H1 (cell line): ENCODE results near the gene SLC2A13. TPM values are rescaled to one million over a fixed set of nuclear protein-coding genes. Genes with fewer than 3 reads are reported as not detected.

Experiments
- CTCF ChIA-PET: fragments of 300-600 bp; sonication (Branson Sonifier 250); formaldehyde crosslinking; loops from one replicate; lab custom pipeline; 2021; ENCODE audit not compliant: partially characterized antibody; lab: Charles Lee
- POLR2A ChIA-PET: fragments of 300-600 bp; sonication (Branson Sonifier 250); formaldehyde crosslinking; loops from one replicate; lab custom pipeline; 2021; ENCODE audit warnings: inconsistent platforms; ENCODE audit not compliant: partially characterized antibody; lab: Charles Lee
- DNase-seq, 2 experiments: peaks; one replicate each; pipeline versions ENCODE4 v3.0.0 to v3.0.0-alpha.2; 2010 to 2022; ENCODE audit warnings: low spot score in 2 of 2, low read depth in 1 of 2, mixed read lengths in 1 of 2
- FAIRE-seq: peaks from 2 replicates; lab custom pipeline; 2011; peaks lifted over from hg19 to GRCh38; lab: Jason Lieb, UNC
- H2AFZ ChIP-seq: 2 replicates; pipeline ENCODE4 v1.8.1; 2012; ENCODE audit warnings: low read length, inconsistent platforms
- H2AK5ac ChIP-seq: 2 replicates; pipeline ENCODE4 v1.6.1; 2013; ENCODE audit warnings: low read depth, low read length
- H2BK120ac ChIP-seq: replicated peaks from 2 replicates; pipeline ENCODE3; 2013; ENCODE audit warnings: low read depth, low read length, inconsistent platforms
- H2BK12ac ChIP-seq: 2 replicates; pipeline ENCODE4 v1.6.1; 2013; ENCODE audit warnings: low read depth, low read length
- H2BK15ac ChIP-seq: 2 replicates; pipeline ENCODE4 v1.6.1; 2013; ENCODE audit warnings: low read length
- H2BK20ac ChIP-seq: 2 replicates; pipeline ENCODE4 v1.6.1; 2013; ENCODE audit warnings: low read length
- H2BK5ac ChIP-seq: 2 replicates; pipeline ENCODE4 v1.6.1; 2013; ENCODE audit warnings: low read depth, low read length
- H3K14ac ChIP-seq: 2 replicates; pipeline ENCODE4 v1.6.1; 2013; ENCODE audit warnings: inconsistent platforms; ENCODE audit not compliant: insufficient read length
- H3K18ac ChIP-seq: 2 replicates; pipeline ENCODE4 v1.6.1; 2013; ENCODE audit warnings: low read length; ENCODE audit errors: extremely low read depth
- H3K23ac ChIP-seq: 2 replicates; pipeline ENCODE4 v1.6.1; 2013; ENCODE audit warnings: inconsistent platforms; ENCODE audit not compliant: insufficient read length
- H3K23me2 ChIP-seq: 2 replicates; pipeline ENCODE4 v1.6.1; 2013; ENCODE audit warnings: low read depth, low read length
- H3K27ac ChIP-seq: 2 replicates; pipeline ENCODE4 v1.6.1; 2011; ENCODE audit warnings: low read depth, low read length, inconsistent platforms
- H3K27me3 ChIP-seq, 4 experiments: replicated peaks in 1 of 4; 1 replicate in 1 of 4; 2 replicates in 3 of 4; pipeline versions ENCODE4 v1.6.1 to v1.8.1; 2011 to 2013; ENCODE audit warnings: low read length in 3 of 4, mild to moderate bottlenecking in 3 of 4, inconsistent platforms in 2 of 4, mixed read lengths in 2 of 4, moderate library complexity in 1 of 4; ENCODE audit not compliant: control insufficient read depth in 3 of 4, insufficient read depth in 3 of 4; ENCODE audit errors: extremely low read depth in 1 of 4
- H3K36me3 ChIP-seq, 4 experiments: 2 replicates each; pipeline versions ENCODE4 v1.6.1 to v1.8.1; 2011 to 2013; ENCODE audit warnings: mild to moderate bottlenecking in 4 of 4, low read length in 3 of 4, moderate library complexity in 2 of 4, control low read depth in 1 of 4, inconsistent platforms in 1 of 4; ENCODE audit not compliant: insufficient read depth in 4 of 4, control insufficient read depth in 2 of 4
- H3K4ac ChIP-seq: replicated peaks from 2 replicates; pipeline ENCODE3; 2013; ENCODE audit warnings: low read length, low read depth, mixed read lengths, inconsistent platforms; ENCODE audit not compliant: insufficient read length
- H3K4me1 ChIP-seq, 4 experiments: replicated peaks in 1 of 4; 1 replicate in 1 of 4; 2 replicates in 3 of 4; pipeline versions ENCODE4 v1.6.1 to v1.8.1; 2011 to 2013; ENCODE audit warnings: low read length in 3 of 4, inconsistent platforms in 2 of 4, mixed read lengths in 1 of 4; ENCODE audit not compliant: insufficient read depth in 4 of 4, control insufficient read depth in 3 of 4
- H3K4me2 ChIP-seq, 2 experiments: 2 replicates each; pipeline versions ENCODE4 v1.6.1 to v1.8.1; 2011 to 2013; ENCODE audit warnings: low read depth in 2 of 2, low read length in 2 of 2, control low read depth in 1 of 2, inconsistent platforms in 1 of 2, mild to moderate bottlenecking in 1 of 2; ENCODE audit not compliant: insufficient read depth in 1 of 2
- H3K4me3 ChIP-seq, 4 experiments: fragments of 200-600, 300-600 bp in 1 of 4; sonication (generic), shearing (Covaris generic), sonication (Bioruptor Twin) in 1 of 4; 2 replicates each; pipeline versions ENCODE4 v1.5.1 to v1.8.1; 2011 to 2016; ENCODE audit warnings: low read length in 4 of 4, low read depth in 3 of 4, control low read depth in 2 of 4, inconsistent platforms in 2 of 4, mild to moderate bottlenecking in 2 of 4, mixed read lengths in 1 of 4, moderate library complexity in 1 of 4; ENCODE audit not compliant: insufficient read depth in 2 of 4; ENCODE audit errors: extremely low read depth in 1 of 4
- H3K56ac ChIP-seq: replicated peaks from 2 replicates; pipeline ENCODE3; 2013; ENCODE audit warnings: low read depth, mild to moderate bottlenecking, mixed read lengths, low read length, inconsistent platforms; ENCODE audit not compliant: insufficient read length
- H3K79me1 ChIP-seq: 2 replicates; pipeline ENCODE4 v1.6.1; 2013; ENCODE audit warnings: low read depth, low read length, control low read depth
- H3K79me2 ChIP-seq, 2 experiments: 2 replicates each; pipeline versions ENCODE4 v1.6.1 to v1.8.1; 2012 to 2013; ENCODE audit warnings: low read length in 2 of 2, mild to moderate bottlenecking in 2 of 2, inconsistent platforms in 1 of 2; ENCODE audit not compliant: insufficient read depth in 2 of 2, control insufficient read depth in 1 of 2
- H3K9ac ChIP-seq, 4 experiments: replicated peaks in 1 of 4; 1 replicate in 1 of 4; 2 replicates in 3 of 4; pipeline versions ENCODE4 v1.6.1 to v1.8.1; 2011 to 2013; ENCODE audit warnings: low read depth in 3 of 4, low read length in 3 of 4, control low read depth in 2 of 4, mild to moderate bottlenecking in 2 of 4, moderate library complexity in 2 of 4, inconsistent platforms in 1 of 4; ENCODE audit errors: extremely low read depth in 1 of 4
- H3K9me3 ChIP-seq, 2 experiments: 2 replicates each; pipeline versions ENCODE4 v1.6.1 to v1.8.1; 2012 to 2013; ENCODE audit warnings: mild to moderate bottlenecking in 2 of 2, moderate library complexity in 2 of 2, control low read depth in 1 of 2, inconsistent platforms in 1 of 2, low read depth in 1 of 2, low read length in 1 of 2, mixed read lengths in 1 of 2; ENCODE audit not compliant: insufficient read depth in 2 of 2
- H4K20me1 ChIP-seq, 2 experiments: replicated peaks in 1 of 2; 2 replicates each; pipeline versions ENCODE3 to v1.8.1; 2011 to 2013; ENCODE audit warnings: inconsistent platforms in 2 of 2, low read length in 2 of 2, mild to moderate bottlenecking in 1 of 2; ENCODE audit not compliant: insufficient read depth in 2 of 2, control insufficient read depth in 1 of 2
- H4K5ac ChIP-seq: 2 replicates; pipeline ENCODE4 v1.6.1; 2013; ENCODE audit warnings: low read length, low read depth, mixed read lengths, inconsistent platforms; ENCODE audit not compliant: insufficient read length
- H4K8ac ChIP-seq: 2 replicates; pipeline ENCODE4 v1.8.0; 2013; ENCODE audit warnings: mild to moderate bottlenecking, moderate library complexity, low read length, inconsistent platforms; ENCODE audit not compliant: insufficient read depth; ENCODE audit errors: extremely low read depth
- H4K91ac ChIP-seq: replicated peaks from 2 replicates; pipeline ENCODE3; 2013; ENCODE audit warnings: low read length, mixed read lengths, inconsistent platforms; ENCODE audit not compliant: insufficient read length
- CBX8 ChIP-seq: fragments of 300-800, 300-1000 bp; sonication (generic); IDR thresholded peaks from 2 replicates; pipeline ENCODE4 v1.7.1; 2016; ENCODE audit warnings: low read depth, low read length, borderline replicate concordance
- GTF2F1 ChIP-seq: IDR thresholded peaks from 2 replicates; pipeline ENCODE4 v1.6.1; 2012; ENCODE audit warnings: low read depth, low read length, improper control_type of control experiment, borderline replicate concordance
- RFX5 ChIP-seq: IDR thresholded peaks from 2 replicates; pipeline ENCODE4 v1.6.1; 2011; ENCODE audit warnings: low read depth, low read length, improper control_type of control experiment, borderline replicate concordance
- SAP30 ChIP-seq: fragments of 300-600 bp; sonication (generic); IDR thresholded peaks from 2 replicates; pipeline ENCODE4 v1.7.1; 2012; ENCODE audit warnings: low read length, moderate library complexity, mild to moderate bottlenecking, inconsistent platforms; ENCODE audit not compliant: insufficient read depth, insufficient replicate concordance
- TAF1 ChIP-seq: IDR thresholded peaks from 2 replicates; pipeline ENCODE4 v1.6.1; 2011; ENCODE audit warnings: mild to moderate bottlenecking, low read depth, low read length
- WGBS, 2 experiments: shearing (Covaris generic) in 1 of 2; methylation state at CpG; one replicate each; pipeline versions ENCODE4 v1.1.6 to v1.1.7; 2013 to 2015; ENCODE audit warnings: low lambda C conversion rate in 2 of 2, mixed read lengths in 2 of 2, inconsistent platforms in 1 of 2, low coverage in 1 of 2, missing lambda C conversion rate in 1 of 2; ENCODE audit not compliant: insufficient replicate concordance in 2 of 2, insufficient coverage in 1 of 2, insufficient read length in 1 of 2; ENCODE audit errors: extremely low coverage in 1 of 2, missing lambda C conversion rate in 1 of 2; 5-methylcytosine and 5-hydroxymethylcytosine counted together
- polyA plus RNA-seq, 7 experiments: library from polyadenylated mRNA; depleted of rRNA in 3 of 7; stranded (reverse) in 5 of 7; unstranded in 2 of 7; fragments of >200 nt in 5 of 7; fragments of 200-250 nt in 2 of 7; gene quantifications; 1 replicate in 5 of 7; 2 replicates in 1 of 7; 4 replicates in 1 of 7; pipeline versions ENCODE4 v1.2.1 to v1.2.3, GENCODE V29; 2011 to 2013; ENCODE audit warnings: missing spikeins in 2 of 7, mixed read lengths in 2 of 7
- total RNA-seq: library from RNA; stranded (reverse); fragmentation: NEBNext Ultra II Directional; extraction: Animal tissue kit (Norgen Biotek cat#: 25700); gene quantifications from 2 replicates; pipeline ENCODE4 v1.2.1, GENCODE V29; 2021

The SLC2A13 gene
- total and polyA plus RNA-seq, 2 of the 8 experiments (the other 6 are each of a cell fraction or from before 2014, with no cell fraction given): 2.8 to 9.6 TPM

DNA sequence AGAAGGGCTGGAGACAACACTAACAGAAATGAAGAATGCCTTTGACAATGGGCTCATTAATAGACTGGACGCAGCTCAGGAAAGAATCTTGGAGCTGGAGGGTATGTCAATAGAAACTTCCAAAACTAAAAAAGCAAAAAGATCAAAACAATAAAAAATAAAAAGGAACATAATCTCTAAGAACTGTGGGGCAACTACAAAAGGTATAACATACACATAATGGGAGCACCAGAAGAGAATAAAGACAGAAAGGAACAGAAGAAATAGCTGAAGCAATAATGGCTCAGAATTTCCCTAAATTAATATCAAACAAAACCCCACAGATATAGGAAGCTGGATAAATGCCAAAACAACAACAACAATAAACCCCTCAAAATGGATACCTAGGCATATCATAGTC is 362.2 kb downstream of the SLC2A13 start:
- ChIA-PET CTCF (no interaction called here), POLR2A (no interaction called here)
- Histone ChIP-seq H3K14ac (no peak overlapping the region), H3K4me1 (no peaks in the 10 kb centered on the region), H3K23me2 (no peaks in the 10 kb centered on the region), H4K91ac (no peak overlapping the region), H3K4me2 (no peak overlapping the region), H3K9me3 (peaks cover 2 to 10% of the 10 kb centered on the region in 2 experiments; a peak in 2 of 4 replicates), H3K4ac (no peak overlapping the region), H2BK120ac (no peak overlapping the region), H4K5ac (no peak overlapping the region), H2AFZ (no peak overlapping the region), H3K18ac (no peak overlapping the region), H3K4me3 (no peak overlapping the region), H3K36me3 (no peaks in the 10 kb centered on the region), H2BK5ac (no peak overlapping the region), H2BK20ac (no peak overlapping the region), H4K20me1 (no peaks in the 10 kb centered on the region), H4K8ac (no peak overlapping the region), H2BK15ac (no peak overlapping the region), H3K79me2 (no peaks in the 10 kb centered on the region), H3K56ac (no peak overlapping the region), H3K23ac (no peak overlapping the region), H3K27me3 (no peaks in the 10 kb centered on the region), H2AK5ac (no peak overlapping the region), H3K9ac (no peak overlapping the region), H3K27ac (no peak overlapping the region), H2BK12ac (no peak overlapping the region), H3K79me1 (no peaks in the 10 kb centered on the region)
- FAIRE-seq (no peak), DNase-seq (no peak)
- WGBS, 2 experiments: 76% methylated on average over 1 of the region's 1 CpG; no CpG with 5 or more reads in 1 of the 2 experiments
- TF ChIP-seq SAP30: no peak
- no peak for TF ChIP-seq TAF1
- TF ChIP-seq GTF2F1: no peak
- no peak for TF ChIP-seq RFX5
- TF ChIP-seq CBX8: no peak
